GM13977 (cell line): ENCODE data around the gene NHERF2.

Experiments
- DNase-seq: peaks from one replicate; pipeline ENCODE4 v3.0.0; 2012; ENCODE audit warnings: low spot score
- CTCF ChIP-seq: IDR thresholded peaks from 2 replicates; pipeline ENCODE4 v1.5.1; 2012; ENCODE audit warnings: mild to moderate bottlenecking, control low read depth; ENCODE audit not compliant: insufficient read depth; ENCODE audit errors: extremely low read depth, missing control alignments
- in situ Hi-C: fragments of 300-500 bp; cut with MboI; formaldehyde crosslinking; loops from one replicate; pipeline ENCODE4 v1.12.0; 2022; ENCODE audit warnings: low sequenced_read_pairs, low pct_unique_long_range_greater_than_20kb, mixed read lengths, inconsistent platforms; ENCODE audit not compliant: unreplicated experiment

NHERF2 gene

GRCh38 chr16:2001456-2002355, 25.0 kb upstream of the NHERF2 start:
- in situ Hi-C loops: no loop called here
- no peak for TF ChIP-seq CTCF
- DNase-seq: no peak

- in situ Hi-C loops: no loop called here
- no peak for TF ChIP-seq CTCF
- no peak for DNase-seq
These were observed 24.1 kb upstream of the NHERF2 start for GRCh38 chr16:2002406-2003230.

GRCh38 chr16:2003231-2003826, 23.4 kb upstream of the NHERF2 start:
- in situ Hi-C loops: no loop called here
- TF ChIP-seq CTCF: no peak
- DNase-seq: no peak

- TF ChIP-seq CTCF: peak; percentile 98
- in situ Hi-C loops: no loop called here
- peak; percentile 95 for DNase-seq
These were observed 22.7 kb upstream of the NHERF2 start for GRCh38 chr16:2003827-2004641.

GRCh38 chr16:2004795-2005517, 21.7 kb upstream of the NHERF2 start:
- in situ Hi-C loops: no loop called here
- TF ChIP-seq CTCF: no peak
- DNase-seq: no peak

- in situ Hi-C loops: no loop called here
- DNase-seq: no peak
- TF ChIP-seq CTCF: peak; percentile 43
These were observed 21.1 kb upstream of the NHERF2 start for GRCh38 chr16:2005646-2006045.
